ENCODE results near the gene LCE2A. TPM values are rescaled to one million over a fixed set of nuclear protein-coding genes. Genes with fewer than 3 reads are reported as not detected.

LCE2A gene
- total RNA-seq, 1 experiment from 2014 or later: not detected

- DNase-seq (ENCODE audit: low read depth): no peak
Measured at GRCh38 chr1:152743371-152744145, 45.4 kb downstream of the LCE2A start.

- peak; percentile 29 for DNase-seq (ENCODE audit: low read depth)
Measured at GRCh38 chr1:152745289-152745704, 47.2 kb downstream of the LCE2A start.

GRCh38 chr1:152745765-152746444, 47.8 kb downstream of the LCE2A start:
- no peak for DNase-seq (ENCODE audit: low read depth)

- DNase-seq (ENCODE audit: low read depth): no peak
Measured at GRCh38 chr1:152747831-152748230, 49.7 kb downstream of the LCE2A start.

Other genes starting within 250 kb of the LCE2A start
- gene LCE5A, start 187.5 kb upstream of the LCE2A start, total RNA-seq (2014; rRNA removed; shearing (Covaris generic)): not detected in 2 replicates
- gene CRCT1, start 183.9 kb upstream of the LCE2A start, total RNA-seq (2014; rRNA removed; shearing (Covaris generic)): not detected in 2 replicates
- not detected in 2 replicates for gene LCE3E, start 131.6 kb upstream of the LCE2A start, total RNA-seq (2014; rRNA removed; shearing (Covaris generic))
- not detected in 2 replicates for gene LCE3D, start 117.8 kb upstream of the LCE2A start, total RNA-seq (2014; rRNA removed; shearing (Covaris generic))
- not detected in 2 replicates for gene LCE3C, start 98.1 kb upstream of the LCE2A start, total RNA-seq (2014; rRNA removed; shearing (Covaris generic))
- not detected in 2 replicates for gene LCE3B, start 84.5 kb upstream of the LCE2A start, total RNA-seq (2014; rRNA removed; shearing (Covaris generic))
- not detected in 2 replicates for gene LCE3A, start 75.2 kb upstream of the LCE2A start, total RNA-seq (2014; rRNA removed; shearing (Covaris generic))
- gene LCE2D, start 35.0 kb upstream of the LCE2A start, total RNA-seq (2014; rRNA removed; shearing (Covaris generic)): not detected in 2 replicates
- gene LCE2C, start 23.1 kb upstream of the LCE2A start, total RNA-seq (2014; rRNA removed; shearing (Covaris generic)): not detected in 2 replicates
- gene LCE2B, start 12.2 kb upstream of the LCE2A start, total RNA-seq (2014; rRNA removed; shearing (Covaris generic)): not detected in 2 replicates
- gene LCE4A, start 9.8 kb downstream of the LCE2A start, total RNA-seq (2014; rRNA removed; shearing (Covaris generic)): not detected in 2 replicates
- gene KPRP, start 59.7 kb downstream of the LCE2A start, total RNA-seq (2014; rRNA removed; shearing (Covaris generic)): not detected in 2 replicates
- not detected in 2 replicates for gene LCE1F, start 76.8 kb downstream of the LCE2A start, total RNA-seq (2014; rRNA removed; shearing (Covaris generic))
- not detected in 2 replicates for gene LCE1E, start 87.9 kb downstream of the LCE2A start, total RNA-seq (2014; rRNA removed; shearing (Covaris generic))
- gene LCE1D, start 98.4 kb downstream of the LCE2A start, total RNA-seq (2014; rRNA removed; shearing (Covaris generic)): not detected in 2 replicates
- not detected in 2 replicates for gene LCE1C, start 108.3 kb downstream of the LCE2A start, total RNA-seq (2014; rRNA removed; shearing (Covaris generic))
- gene LCE1B, start 113.6 kb downstream of the LCE2A start, total RNA-seq (2014; rRNA removed; shearing (Covaris generic)): not detected in 2 replicates
- gene LCE1A, start 129.1 kb downstream of the LCE2A start, total RNA-seq (2014; rRNA removed; shearing (Covaris generic)): not detected in 2 replicates
- not detected in 2 replicates for gene LCE6A, start 144.5 kb downstream of the LCE2A start, total RNA-seq (2014; rRNA removed; shearing (Covaris generic))
- gene LCE7A, start 161.7 kb downstream of the LCE2A start, total RNA-seq (2014; rRNA removed; shearing (Covaris generic)): not detected in 2 replicates
- not detected in 2 replicates for gene SMCP, start 180.0 kb downstream of the LCE2A start, total RNA-seq (2014; rRNA removed; shearing (Covaris generic))
- gene IVL, start 210.2 kb downstream of the LCE2A start, total RNA-seq (2014; rRNA removed; shearing (Covaris generic)): not detected in 2 replicates
- not detected in 2 replicates for gene SPRR5, start 248.9 kb downstream of the LCE2A start, total RNA-seq (2014; rRNA removed; shearing (Covaris generic))

Measured in RPMI7951 (cell line).